GM12878 (cell line): ENCODE data around the gene FOXP1. TPM values are rescaled to one million over a fixed set of nuclear protein-coding genes. Genes with fewer than 3 reads are reported as not detected.

Source experiments
- ATAC-seq: fragments of 200-7000 bp; cut with Tn5 transposase; 3 replicates; pipeline ENCODE4 v1.9.1; 2020; ENCODE audit warnings: mild to moderate bottlenecking, moderate library complexity
- BruUV-seq: library from RNA; stranded (reverse); fragments of 400-500 nt; replicated peaks from 2 replicates; lab custom pipeline; 2021; lab: Mats Ljungman, UMichigan
- CTCF ChIA-PET: fragments of 300-600 bp; sonication (Branson Sonifier 250); formaldehyde crosslinking; extraction: SDS; loops from one replicate; lab custom pipeline; 2021; ENCODE audit warnings: inconsistent platforms; lab: Yijun Ruan, JAX
- POLR2A ChIA-PET: fragments of 350-600 bp; formaldehyde crosslinking; extraction: SDS; loops from one replicate; lab custom pipeline; 2021; ENCODE audit warnings: inconsistent platforms; lab: Charles Lee
- RAD21 ChIA-PET: fragments of 300-600 bp; sonication (Branson Sonifier 250); formaldehyde crosslinking; loops from one replicate; lab custom pipeline; 2023; ENCODE audit warnings: antibody characterized with exemption; ENCODE audit not compliant: unreplicated experiment; lab: Charles Lee
- SMC1A ChIA-PET: fragments of 300-600 bp; sonication (Branson Sonifier 250); formaldehyde crosslinking; loops from one replicate; lab custom pipeline; 2023; ENCODE audit not compliant: unreplicated experiment, uncharacterized antibody; lab: Charles Lee
- DNase-seq: peaks from one replicate; pipeline ENCODE4 v3.0.0-alpha.2; 2011; ENCODE audit warnings: low read depth, low spot score
- FAIRE-seq: peaks from 3 replicates; lab custom pipeline; 2011; peaks lifted over from hg19 to GRCh38; lab: Jason Lieb, UNC
- H2AFZ ChIP-seq: 2 replicates; pipeline ENCODE4 v1.6.0; 2011; ENCODE audit warnings: low read depth, low read length, control low read depth; ENCODE audit not compliant: control insufficient read depth
- H3K27ac ChIP-seq: 2 replicates; pipeline ENCODE4 v1.5.1; 2011; ENCODE audit warnings: control low read depth; ENCODE audit not compliant: control insufficient read depth, insufficient read depth
- H3K27me3 ChIP-seq, 2 experiments: replicated peaks in 1 of 2; 2 replicates each; pipeline versions ENCODE4 v1.6.0 to v1.6.1; 2011; ENCODE audit warnings: low read length in 1 of 2; ENCODE audit not compliant: control insufficient read depth in 2 of 2, insufficient read depth in 2 of 2
- H3K36me3 ChIP-seq, 2 experiments: 2 replicates each; pipeline ENCODE4 v1.5.1; 2011; ENCODE audit warnings: low read length in 1 of 2; ENCODE audit not compliant: control insufficient read depth in 2 of 2, insufficient read depth in 2 of 2
- H3K4me1 ChIP-seq: 2 replicates; pipeline ENCODE4 v1.6.1; 2011; ENCODE audit warnings: mild to moderate bottlenecking, low read length, moderate library complexity, mixed read lengths; ENCODE audit not compliant: control insufficient read depth, insufficient read depth
- H3K4me2 ChIP-seq: 2 replicates; pipeline ENCODE4 v1.6.0; 2011; ENCODE audit warnings: control low read depth; ENCODE audit not compliant: control insufficient read depth, insufficient read depth
- H3K4me3 ChIP-seq: fragments of 200-600 bp; sonication (generic); 2 replicates; pipeline ENCODE4 v1.5.1; 2016
- H3K79me2 ChIP-seq: 2 replicates; pipeline ENCODE4 v1.6.0; 2011; ENCODE audit warnings: low read length; ENCODE audit not compliant: control insufficient read depth, insufficient read depth
- H3K9ac ChIP-seq: 2 replicates; pipeline ENCODE4 v1.8.0; 2011; ENCODE audit warnings: low read length, control low read depth, mixed read lengths; ENCODE audit not compliant: control insufficient read depth, insufficient read depth
- H3K9me3 ChIP-seq: replicated peaks from 3 replicates; pipeline ENCODE4 v1.5.1; 2011; ENCODE audit warnings: mild to moderate bottlenecking, low read length; ENCODE audit not compliant: control insufficient read depth, insufficient read depth
- H4K20me1 ChIP-seq: 2 replicates; pipeline ENCODE4 v1.6.0; 2011; ENCODE audit not compliant: control insufficient read depth, insufficient read depth
- ASH2L ChIP-seq: fragments of 300-600, 200-600 bp; sonication (generic); IDR thresholded peaks from 2 replicates; pipeline ENCODE4 v1.6.1; 2017; ENCODE audit warnings: low read depth, mild to moderate bottlenecking, borderline replicate concordance
- CBX5 ChIP-seq: sonication (generic); IDR thresholded peaks from 2 replicates; pipeline ENCODE4 v1.6.1; 2016; ENCODE audit warnings: low read depth, moderate library complexity, mild to moderate bottlenecking, inconsistent platforms
- FOXK2 ChIP-seq: fragments of 450-650 bp; IDR thresholded peaks from 2 replicates; pipeline ENCODE4 v1.6.1; 2017; ENCODE audit warnings: mild to moderate bottlenecking, moderate library complexity
- FOXM1 ChIP-seq: IDR thresholded peaks from 2 replicates; pipeline ENCODE4 v1.6.1; 2012; ENCODE audit warnings: low read depth, mild to moderate bottlenecking, inconsistent platforms, low read length, moderate library complexity
- ZNF207 ChIP-seq: fragments of 450-650 bp; IDR thresholded peaks from 2 replicates; pipeline ENCODE4 v1.6.1; 2014; ENCODE audit warnings: antibody characterized with exemption, mild to moderate bottlenecking, borderline replicate concordance
- ZNF217 ChIP-seq: fragments of 450-650 bp; IDR thresholded peaks from 2 replicates; pipeline ENCODE4 v1.6.1; 2017; ENCODE audit warnings: antibody characterized with exemption, mild to moderate bottlenecking
- WGBS: methylation state at CpG from one replicate; pipeline ENCODE4 v1.1.6; 2016; ENCODE audit warnings: low lambda C conversion rate; ENCODE audit not compliant: insufficient replicate concordance, insufficient coverage; ENCODE audit errors: missing lambda C conversion rate; 5-methylcytosine and 5-hydroxymethylcytosine counted together
- in situ Hi-C: fragments of 300-500 bp; cut with MboI; formaldehyde crosslinking; loops from 9 replicates; pipeline ENCODE4 v1.14.3; 2018; ENCODE audit warnings: mixed read lengths
- intact Hi-C: fragments of 100-400 bp; cut with micrococcal nuclease; formaldehyde crosslinking; loops from one replicate; pipeline ENCODE4 v1.14.2; 2022; ENCODE audit not compliant: unreplicated experiment
- polyA plus RNA-seq, 11 experiments: library from polyadenylated mRNA; depleted of rRNA in 4 of 11; unstranded in 6 of 11; stranded (reverse) in 5 of 11; fragments of >200 nt; fragmentation: Nextera tagmentation in 4 of 11; fragmentation: Illumina TruSeq in 1 of 11; extraction: Ambion mirVana in 4 of 11; extraction: Trizol in 1 of 11; gene quantifications; 1 replicate in 1 of 11; 2 replicates in 10 of 11; pipeline versions ENCODE4 v1.2.1 to v1.2.3, GENCODE V29; 2011 to 2016; ENCODE audit warnings: inconsistent platforms in 2 of 11, missing spikeins in 2 of 11, low read depth in 1 of 11
- total RNA-seq, 4 experiments: library from RNA; depleted of rRNA in 3 of 4; stranded (reverse); fragments of >200 nt in 3 of 4; fragmentation: Illumina TruSeq in 1 of 4; extraction: Trizol in 1 of 4; gene quantifications; 2 replicates each; pipeline versions ENCODE4 v1.2.1 to v1.2.3, GENCODE V29; 2013 to 2021
- TF ChIP-seq, protein P1 (sequence below): fragments of 450-650 bp; IDR thresholded peaks from 2 replicates; pipeline ENCODE4 v1.6.1; 2018; ENCODE audit warnings: mild to moderate bottlenecking, low read depth, moderate library complexity; ENCODE audit not compliant: partially characterized antibody

The FOXP1 gene
- total and polyA plus RNA-seq, 10 of the 15 experiments (the other 5 are each of a cell fraction or from before 2014, with no cell fraction given), result 0.05 to 1.6 (median 0.20) TPM; not detected in 1

GRCh38 chr3:71316066-71316777, 267.3 kb downstream of the FOXP1 start:
- CTCF ChIA-PET, result interaction anchor here (0.6 kb wide), 2 partner anchors 84 to 148 kb away, joined by 3 read pairs; no protein-coding TSS in a partner anchor
- Histone ChIP-seq H3K27ac (no peak overlapping the region), H3K27me3 (peaks cover 4% of the 10 kb centered on the region in 2 experiments; a peak in 2 of 4 replicates), H3K4me1 (no peaks in the 10 kb centered on the region), H2AFZ (no peak overlapping the region), H3K4me2 (no peak overlapping the region), H3K4me3 (no peak overlapping the region), H4K20me1 (no peaks in the 10 kb centered on the region), H3K36me3 (no peaks in the 10 kb centered on the region), H3K9ac (no peak overlapping the region), H3K79me2 (no peaks in the 10 kb centered on the region), H3K9me3 (no peaks in the 10 kb centered on the region)
- no peak for ATAC-seq
- RAD21 ChIA-PET, result no interaction called here
- BruUV-seq, result no TSS peak
- WGBS, result 39% methylated on average over 13 of the region's 16 CpGs
- TF ChIP-seq CBX5, result no peak
- no peak for TF ChIP-seq FOXM1
- TF ChIP-seq ZNF217, result no peak
- TF ChIP-seq ASH2L, result no peak
- no peak for TF ChIP-seq ZNF207
- TF ChIP-seq FOXK2, result no peak
- SMC1A ChIA-PET, result interaction anchor here (0.8 kb wide), 1 partner anchor 138 kb away, joined by 3 read pairs; no protein-coding TSS in a partner anchor
- FAIRE-seq, result no peak
- in situ Hi-C loops (no loop called here), intact Hi-C loops (no loop called here)
- POLR2A ChIA-PET, result interaction anchor here (0.6 kb wide), 1 partner anchor 52 kb away, joined by 4 read pairs; no protein-coding TSS in a partner anchor
- DNase-seq, result no peak

GRCh38 chr3:71315431-71315830, 268.1 kb downstream of the FOXP1 start:
- CTCF ChIA-PET, result interaction anchor here (0.6 kb wide), 1 partner anchor 83 kb away, joined by 3 read pairs; no protein-coding TSS in a partner anchor
- Histone ChIP-seq H3K9ac (no peak overlapping the region), H3K27me3 (peaks cover 4% of the 10 kb centered on the region in 2 experiments; a peak in 2 of 4 replicates), H3K4me3 (no peak overlapping the region), H3K79me2 (no peaks in the 10 kb centered on the region), H3K4me2 (no peak overlapping the region), H3K4me1 (no peaks in the 10 kb centered on the region), H4K20me1 (no peaks in the 10 kb centered on the region), H3K9me3 (no peaks in the 10 kb centered on the region)
- in situ Hi-C loops, result no loop called here
- intact Hi-C loops, result no loop called here
- DNase-seq (no peak), FAIRE-seq (no peak)
- TF ChIP-seq, protein P1, sequence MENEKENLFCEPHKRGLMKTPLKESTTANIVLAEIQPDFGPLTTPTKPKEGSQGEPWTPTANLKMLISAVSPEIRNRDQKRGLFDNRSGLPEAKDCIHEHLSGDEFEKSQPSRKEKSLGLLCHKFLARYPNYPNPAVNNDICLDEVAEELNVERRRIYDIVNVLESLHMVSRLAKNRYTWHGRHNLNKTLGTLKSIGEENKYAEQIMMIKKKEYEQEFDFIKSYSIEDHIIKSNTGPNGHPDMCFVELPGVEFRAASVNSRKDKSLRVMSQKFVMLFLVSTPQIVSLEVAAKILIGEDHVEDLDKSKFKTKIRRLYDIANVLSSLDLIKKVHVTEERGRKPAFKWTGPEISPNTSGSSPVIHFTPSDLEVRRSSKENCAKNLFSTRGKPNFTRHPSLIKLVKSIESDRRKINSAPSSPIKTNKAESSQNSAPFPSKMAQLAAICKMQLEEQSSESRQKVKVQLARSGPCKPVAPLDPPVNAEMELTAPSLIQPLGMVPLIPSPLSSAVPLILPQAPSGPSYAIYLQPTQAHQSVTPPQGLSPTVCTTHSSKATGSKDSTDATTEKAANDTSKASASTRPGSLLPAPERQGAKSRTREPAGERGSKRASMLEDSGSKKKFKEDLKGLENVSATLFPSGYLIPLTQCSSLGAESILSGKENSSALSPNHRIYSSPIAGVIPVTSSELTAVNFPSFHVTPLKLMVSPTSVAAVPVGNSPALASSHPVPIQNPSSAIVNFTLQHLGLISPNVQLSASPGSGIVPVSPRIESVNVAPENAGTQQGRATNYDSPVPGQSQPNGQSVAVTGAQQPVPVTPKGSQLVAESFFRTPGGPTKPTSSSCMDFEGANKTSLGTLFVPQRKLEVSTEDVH, result no peak
- TF ChIP-seq, all 136 proteins: peak for 0
- POLR2A ChIA-PET, result interaction anchor here (0.6 kb wide), 1 partner anchor 37 kb away, joined by 5 read pairs; no protein-coding TSS in a partner anchor
- SMC1A ChIA-PET, result no interaction called here
- RAD21 ChIA-PET, result no interaction called here
- no TSS peak for BruUV-seq
- Histone ChIP-seq H2AFZ (no peak overlapping the region), H3K36me3 (no peaks in the 10 kb centered on the region), H3K27ac (no peak overlapping the region)
- ATAC-seq, result no peak
- 24% methylated on average over 2 of the region's 2 CpGs for WGBS
